Measurements from ENCODE around the gene DGKG. TPM values are rescaled to one million over a fixed set of nuclear protein-coding genes. Genes with fewer than 3 reads are reported as not detected.
A peak's percentile ranks its signal among the peaks of the same experiment; 100 is the strongest.

DGKG gene
- polyA plus RNA-seq, 1 of the 3 experiments (the other 2 are of a cell fraction): 0.12 TPM

GRCh38 chr3:186244016-186244415 is 118.0 kb downstream of the DGKG start:
- ChIA-PET POLR2A (no interaction called here), CTCF (interaction anchor here (1.1 to 3.2 kb wide), 3 partner anchors 15 to 261 kb away, joined by 4 to 14 read pairs (median 6); no protein-coding TSS in a partner anchor)
- TF ChIP-seq, protein P1, sequence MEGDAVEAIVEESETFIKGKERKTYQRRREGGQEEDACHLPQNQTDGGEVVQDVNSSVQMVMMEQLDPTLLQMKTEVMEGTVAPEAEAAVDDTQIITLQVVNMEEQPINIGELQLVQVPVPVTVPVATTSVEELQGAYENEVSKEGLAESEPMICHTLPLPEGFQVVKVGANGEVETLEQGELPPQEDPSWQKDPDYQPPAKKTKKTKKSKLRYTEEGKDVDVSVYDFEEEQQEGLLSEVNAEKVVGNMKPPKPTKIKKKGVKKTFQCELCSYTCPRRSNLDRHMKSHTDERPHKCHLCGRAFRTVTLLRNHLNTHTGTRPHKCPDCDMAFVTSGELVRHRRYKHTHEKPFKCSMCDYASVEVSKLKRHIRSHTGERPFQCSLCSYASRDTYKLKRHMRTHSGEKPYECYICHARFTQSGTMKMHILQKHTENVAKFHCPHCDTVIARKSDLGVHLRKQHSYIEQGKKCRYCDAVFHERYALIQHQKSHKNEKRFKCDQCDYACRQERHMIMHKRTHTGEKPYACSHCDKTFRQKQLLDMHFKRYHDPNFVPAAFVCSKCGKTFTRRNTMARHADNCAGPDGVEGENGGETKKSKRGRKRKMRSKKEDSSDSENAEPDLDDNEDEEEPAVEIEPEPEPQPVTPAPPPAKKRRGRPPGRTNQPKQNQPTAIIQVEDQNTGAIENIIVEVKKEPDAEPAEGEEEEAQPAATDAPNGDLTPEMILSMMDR (IDR thresholded peaks at IDR 0.05): no peak
- TF ChIP-seq FOSL2 (IDR thresholded peaks at IDR 0.05; ENCODE audit: borderline replicate concordance, low read depth): no peak
- TF ChIP-seq POLR2AphosphoS5 (IDR thresholded peaks at IDR 0.05; ENCODE audit: low read depth, low read length): no peak
- no peak for TF ChIP-seq RAD21 (IDR thresholded peaks at IDR 0.05; ENCODE audit: low read length)
- no peak for TF ChIP-seq TCF12 (IDR thresholded peaks at IDR 0.05)
- DNase-seq: no peak
- Histone ChIP-seq H3K27ac (ENCODE audit: low read depth in 2 of 2, low read length in 1 of 2) (no peak overlapping the region), H3K79me2 (ENCODE audit: insufficient read depth) (no peaks in the 10 kb centered on the region), H3K9me3 (no peaks in the 10 kb centered on the region), H4K20me1 (ENCODE audit: insufficient read depth) (no peaks in the 10 kb centered on the region), H3K27me3 (ENCODE audit: insufficient read depth) (no peaks in the 10 kb centered on the region), H2AFZ (ENCODE audit: low read depth) (no peak overlapping the region), H3K4me3 (ENCODE audit: low read depth in 2 of 2, low read length in 1 of 2) (no peak overlapping the region), H3F3A (replicated peaks; ENCODE audit: insufficient read depth) (no peaks in the 10 kb centered on the region), H3K4me1 (ENCODE audit: control insufficient read depth in 1 of 2, insufficient read depth in 2 of 2, low read depth in 1 of 2, low read length in 1 of 2) (peaks cover 0 to 5% of the 10 kb centered on the region in 2 experiments; a peak in 2 of 4 replicates), H3K9me2 (no peaks in the 10 kb centered on the region), H3K4me2 (no peak overlapping the region), H3K36me3 (replicated peaks in 1 of 2; ENCODE audit: control insufficient read depth in 1 of 2, insufficient read depth in 2 of 2, low read length in 1 of 2) (no peaks in the 10 kb centered on the region), H3K9ac (no peak overlapping the region)
- 84% methylated on average over 6 of the region's 6 CpGs for WGBS (ENCODE audit: low lambda C conversion rate)

- H3K79me2 ChIP-seq (ENCODE audit: insufficient read depth): no peaks in the 10 kb centered on the region
- TF ChIP-seq ZBTB33 (IDR thresholded peaks at IDR 0.05; ENCODE audit: borderline replicate concordance, low read depth) (no peak), SMC3 (IDR thresholded peaks at IDR 0.05; ENCODE audit: low read depth, low read length) (peak; percentile 38; the same call in 1 of the 2 replicates), RAD21 (IDR thresholded peaks at IDR 0.05; ENCODE audit: low read length) (peak; percentile 51)
- TF ChIP-seq, protein P1 (IDR thresholded peaks at IDR 0.05): peak; percentile 30
- TF ChIP-seq, protein P2, sequence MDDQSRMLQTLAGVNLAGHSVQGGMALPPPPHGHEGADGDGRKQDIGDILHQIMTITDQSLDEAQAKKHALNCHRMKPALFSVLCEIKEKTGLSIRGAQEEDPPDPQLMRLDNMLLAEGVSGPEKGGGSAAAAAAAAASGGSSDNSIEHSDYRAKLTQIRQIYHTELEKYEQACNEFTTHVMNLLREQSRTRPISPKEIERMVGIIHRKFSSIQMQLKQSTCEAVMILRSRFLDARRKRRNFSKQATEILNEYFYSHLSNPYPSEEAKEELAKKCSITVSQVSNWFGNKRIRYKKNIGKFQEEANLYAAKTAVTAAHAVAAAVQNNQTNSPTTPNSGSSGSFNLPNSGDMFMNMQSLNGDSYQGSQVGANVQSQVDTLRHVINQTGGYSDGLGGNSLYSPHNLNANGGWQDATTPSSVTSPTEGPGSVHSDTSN (IDR thresholded peaks at IDR 0.05): no peak
- DNase-seq: peak; percentile 47
- no peak overlapping the region for H3K9ac ChIP-seq
- H3K4me2 ChIP-seq: no peak overlapping the region
- no peaks in the 10 kb centered on the region for H4K20me1 ChIP-seq (ENCODE audit: insufficient read depth)
- ChIA-PET CTCF (interaction anchor here (1.0 to 2.3 kb wide), 7 partner anchors 10 to 263 kb away, joined by 3 to 7 read pairs (median 5); no protein-coding TSS in a partner anchor), POLR2A (no interaction called here)
- H3K4me3 ChIP-seq (ENCODE audit: low read depth in 2 of 2, low read length in 1 of 2): no peak overlapping the region
- WGBS (ENCODE audit: low lambda C conversion rate): 68% methylated on average over 12 of the region's 21 CpGs
- no peak overlapping the region for H2AFZ ChIP-seq (ENCODE audit: low read depth)
- H3K27ac ChIP-seq (ENCODE audit: low read depth in 2 of 2, low read length in 1 of 2): no peak overlapping the region
- no peaks in the 10 kb centered on the region for H3K36me3 ChIP-seq (replicated peaks in 1 of 2; ENCODE audit: control insufficient read depth in 1 of 2, insufficient read depth in 2 of 2, low read length in 1 of 2)
- H3K27me3 ChIP-seq (ENCODE audit: insufficient read depth): no peaks in the 10 kb centered on the region
- no peaks in the 10 kb centered on the region for H3K9me3 ChIP-seq
- no peaks in the 10 kb centered on the region for H3F3A ChIP-seq (replicated peaks; ENCODE audit: insufficient read depth)
- no peaks in the 10 kb centered on the region for H3K9me2 ChIP-seq
- H3K4me1 ChIP-seq (ENCODE audit: control insufficient read depth in 1 of 2, insufficient read depth in 2 of 2, low read depth in 1 of 2, low read length in 1 of 2): no peaks in the 10 kb centered on the region; a peak in 1 of 4 replicates
These were observed 119.9 kb downstream of the DGKG start for GRCh38 chr3:186241910-186242821.
